Upper lobe of left lung (tissue), 6 donors: ENCODE results near the gene RPL32. TPM values are rescaled to one million over a fixed set of nuclear protein-coding genes. Genes with fewer than 3 reads are reported as not detected.
A peak's percentile ranks its signal among the peaks of the same experiment; 100 is the strongest.

Source experiments
- ATAC-seq, 2 donors: fragments of 200-7000 bp; cut with Tn5 transposase; one replicate each; pipeline ENCODE4 v1.9.1; 2022; ENCODE audit warnings: mild to moderate bottlenecking in 2 of 2, moderate library complexity in 2 of 2; ENCODE audit not compliant: low FRiP score in 2 of 2
- DNase-seq, 2 donors: peaks; one replicate each; pipeline ENCODE4 v3.0.0-alpha.2; 2019 to 2020
- H3K27ac ChIP-seq, 4 donors: fragments of 200-600 bp; sonication (generic); one replicate each; pipeline ENCODE4 v1.5.1; 2016 to 2019
- H3K27me3 ChIP-seq, 4 donors: fragments of 200-600 bp; sonication (generic); one replicate each; pipeline ENCODE4 v1.5.1; 2017 to 2019
- H3K36me3 ChIP-seq, 4 donors: fragments of 200-600 bp; sonication (generic); one replicate each; pipeline ENCODE4 v1.5.1; 2016 to 2019
- H3K4me1 ChIP-seq, 4 donors: fragments of 200-600 bp; sonication (generic); one replicate each; pipeline ENCODE4 v1.5.1; 2018 to 2019
- H3K4me3 ChIP-seq, 4 donors: fragments of 200-600 bp; sonication (generic); one replicate each; pipeline ENCODE4 v1.5.1; 2017 to 2019; ENCODE audit warnings: mild to moderate bottlenecking in 2 of 4, moderate library complexity in 1 of 4
- H3K9me3 ChIP-seq, 4 donors: fragments of 200-600 bp; sonication (generic); one replicate each; pipeline ENCODE4 v1.5.1; 2018 to 2019
- EP300 ChIP-seq, 4 donors: sonication (generic); formaldehyde crosslinking; IDR thresholded peaks; one replicate each; pipeline ENCODE4 v1.5.1; 2017; ENCODE audit warnings: antibody characterized with exemption in 4 of 4, control low read depth in 2 of 4
- POLR2A ChIP-seq, 4 donors: fragments of 450-650 bp; IDR thresholded peaks; one replicate each; pipeline ENCODE4 v1.5.1; 2016 to 2017; ENCODE audit warnings: antibody characterized with exemption in 4 of 4, mild to moderate bottlenecking in 2 of 4
- POLR2AphosphoS5 ChIP-seq, 2 donors: sonication (generic); formaldehyde crosslinking; IDR thresholded peaks; one replicate each; pipeline ENCODE4 v1.5.1; 2017; ENCODE audit warnings: antibody characterized with exemption in 2 of 2
- WGBS, 2 donors: methylation state at CpG; one replicate each; pipeline ENCODE4 v1.1.5; 2017 to 2018; 5-methylcytosine and 5-hydroxymethylcytosine counted together
- total RNA-seq, 6 donors: library from RNA; depleted of rRNA in 4 of 6; stranded (reverse); fragments of >200 nt in 4 of 6; gene quantifications; one replicate each; pipeline versions ENCODE4 v1.1.0 to v1.2.1, GENCODE V29; 2016 to 2021
- TF ChIP-seq, protein P1 (sequence below), 6 experiments: fragments of 450-650 bp in 4 of 6; fragments of 200-600 bp in 2 of 6; sonication (generic) in 2 of 6; IDR thresholded peaks; one replicate each; pipeline ENCODE4 v1.5.1; 2016 to 2019; ENCODE audit warnings: antibody characterized with exemption in 6 of 6
- donor health status: DM: no; HTN: no; CAD: no; lungs with moderate emphysema.
- donor health status: DM: no; HTN: yes; CAD: no; lungs with severe emphysema.

RPL32 gene
- total RNA-seq, 6 donors from 2014 or later = 461 to 1,145 (median 921) TPM

DNA sequence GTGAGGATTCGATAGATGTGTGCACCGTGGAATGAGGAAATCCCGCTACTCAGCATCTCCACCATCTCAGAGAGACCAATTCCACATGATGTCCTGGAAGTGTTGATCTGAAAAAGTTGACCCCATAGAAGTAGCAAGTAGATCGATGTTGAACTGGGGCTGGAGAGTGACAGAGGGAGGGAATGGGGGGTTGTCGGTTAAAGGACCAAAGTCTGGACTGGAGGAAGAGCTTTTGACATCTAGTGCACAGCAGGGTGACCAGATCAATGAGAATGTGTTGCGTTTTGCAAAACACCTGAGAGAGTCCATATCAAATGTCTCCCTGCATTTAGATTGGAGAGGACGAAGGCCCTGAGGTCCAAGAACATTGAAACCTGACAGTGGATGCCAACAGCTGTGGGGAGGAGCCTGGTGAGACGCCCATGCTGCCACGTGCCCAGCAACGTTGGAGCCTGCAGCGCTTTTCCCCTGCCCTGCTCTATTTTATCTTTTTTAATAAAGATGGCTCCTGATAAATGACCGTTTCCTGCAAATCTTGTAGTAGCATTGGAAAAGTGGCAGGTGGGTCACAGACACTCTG lies 30.1 kb upstream of the RPL32 start:
- Histone ChIP-seq H3K27me3 (peaks cover 0 to 14% (median 0%) of the 10 kb centered on the region in 4 donors), H3K36me3 (no peaks in the 10 kb centered on the region), H3K27ac (no peak overlapping the region), H3K4me1 (peaks cover 15 to 25% (median 22%) of the 10 kb centered on the region in 4 donors), H3K4me3 (no peak overlapping the region), H3K9me3 (no peaks in the 10 kb centered on the region)
- 81 to 83% methylated on average over 12 of the region's 12 CpGs for WGBS, 2 donors
- DNase-seq (no peak), ATAC-seq (no peak)
- no peak for TF ChIP-seq POLR2AphosphoS5 (IDR thresholded peaks at IDR 0.05)
- TF ChIP-seq, protein P1, sequence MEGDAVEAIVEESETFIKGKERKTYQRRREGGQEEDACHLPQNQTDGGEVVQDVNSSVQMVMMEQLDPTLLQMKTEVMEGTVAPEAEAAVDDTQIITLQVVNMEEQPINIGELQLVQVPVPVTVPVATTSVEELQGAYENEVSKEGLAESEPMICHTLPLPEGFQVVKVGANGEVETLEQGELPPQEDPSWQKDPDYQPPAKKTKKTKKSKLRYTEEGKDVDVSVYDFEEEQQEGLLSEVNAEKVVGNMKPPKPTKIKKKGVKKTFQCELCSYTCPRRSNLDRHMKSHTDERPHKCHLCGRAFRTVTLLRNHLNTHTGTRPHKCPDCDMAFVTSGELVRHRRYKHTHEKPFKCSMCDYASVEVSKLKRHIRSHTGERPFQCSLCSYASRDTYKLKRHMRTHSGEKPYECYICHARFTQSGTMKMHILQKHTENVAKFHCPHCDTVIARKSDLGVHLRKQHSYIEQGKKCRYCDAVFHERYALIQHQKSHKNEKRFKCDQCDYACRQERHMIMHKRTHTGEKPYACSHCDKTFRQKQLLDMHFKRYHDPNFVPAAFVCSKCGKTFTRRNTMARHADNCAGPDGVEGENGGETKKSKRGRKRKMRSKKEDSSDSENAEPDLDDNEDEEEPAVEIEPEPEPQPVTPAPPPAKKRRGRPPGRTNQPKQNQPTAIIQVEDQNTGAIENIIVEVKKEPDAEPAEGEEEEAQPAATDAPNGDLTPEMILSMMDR (IDR thresholded peaks at IDR 0.05) = no peak
- no peak for TF ChIP-seq EP300 (IDR thresholded peaks at IDR 0.05)
- no peak for TF ChIP-seq POLR2A (IDR thresholded peaks at IDR 0.05)

DNA sequence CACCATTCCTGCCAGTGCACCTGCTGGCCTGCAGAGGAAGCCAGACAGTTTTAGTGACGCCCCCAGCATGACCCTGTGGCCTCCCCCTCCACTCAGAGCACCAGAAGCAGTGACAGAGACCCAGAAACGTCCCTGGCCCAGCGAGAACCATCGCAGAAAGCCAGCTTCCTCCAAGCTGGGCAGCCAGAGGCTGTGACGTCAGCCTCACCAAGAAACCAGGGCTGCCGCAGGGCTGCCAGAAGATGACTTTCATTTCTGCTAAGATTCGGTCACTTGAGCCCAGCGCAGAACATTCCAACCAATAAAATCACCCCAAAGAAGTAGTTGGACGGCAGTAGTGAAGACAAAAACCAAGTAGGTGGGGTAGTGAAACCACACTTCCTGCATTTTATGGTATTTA lies 29.6 kb upstream of the RPL32 start:
- peaks cover 0 to 14% (median 0%) of the 10 kb centered on the region in 4 donors for H3K27me3 ChIP-seq
- H3K4me3 ChIP-seq = no peak overlapping the region
- no peaks in the 10 kb centered on the region for H3K36me3 ChIP-seq
- no peak overlapping the region for H3K27ac ChIP-seq
- TF ChIP-seq POLR2A (IDR thresholded peaks at IDR 0.05) = no peak
- WGBS, 2 donors = 64 to 70% methylated on average over 7 to 9 of the region's 9 CpGs
- DNase-seq (peak in 1 of 2 donors; percentile 37), ATAC-seq (peak in 1 of 2 donors; percentile 65)
- no peaks in the 10 kb centered on the region for H3K9me3 ChIP-seq
- H3K4me1 ChIP-seq = peaks cover 12 to 19% (median 16%) of the 10 kb centered on the region in 4 donors

DNA sequence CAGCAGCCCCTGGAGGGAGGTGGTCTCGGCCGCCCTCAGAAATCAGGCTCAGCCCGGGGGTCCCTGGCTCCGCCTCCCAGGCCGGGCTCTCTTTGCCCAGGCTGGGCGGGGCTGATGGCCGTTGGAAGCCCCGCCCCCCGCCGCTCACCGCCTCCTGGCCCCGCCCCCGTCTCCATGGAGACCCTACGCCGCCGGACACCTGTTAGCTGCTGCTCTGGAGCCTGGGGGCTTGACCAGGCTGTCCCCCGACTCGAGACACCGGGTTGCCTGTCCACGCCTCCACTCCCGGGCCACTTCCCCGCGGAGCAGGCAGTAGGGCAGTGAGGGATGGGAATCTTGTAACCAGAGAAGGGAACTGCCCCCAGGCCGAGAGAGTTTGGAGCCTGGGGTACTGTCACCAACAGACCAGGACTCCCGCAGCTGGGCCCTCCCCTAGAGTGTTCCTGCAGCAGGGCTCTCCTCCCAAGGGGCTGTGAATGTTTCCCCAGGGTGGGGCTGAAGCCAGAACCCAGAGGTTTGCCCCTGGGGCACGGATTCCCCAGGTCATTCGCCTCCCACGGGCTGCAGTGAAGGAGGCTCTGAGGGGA lies 27.8 kb upstream of the RPL32 start:
- H3K9me3 ChIP-seq = peaks cover 0 to 11% (median 0%) of the 10 kb centered on the region in 4 donors
- TF ChIP-seq POLR2AphosphoS5 (IDR thresholded peaks at IDR 0.05) = no peak
- no peak for TF ChIP-seq EP300 (IDR thresholded peaks at IDR 0.05)
- TF ChIP-seq, protein P1 (IDR thresholded peaks at IDR 0.05) = no peak
- no peak for TF ChIP-seq POLR2A (IDR thresholded peaks at IDR 0.05)
- peak; percentile 68 to 90 for DNase-seq
- 14 to 64% methylated on average over 3 to 4 of the region's 28 CpGs for WGBS, 2 donors
- peaks cover 0 to 14% (median 0%) of the 10 kb centered on the region in 4 donors for H3K27me3 ChIP-seq
- H3K4me1 ChIP-seq = peaks cover 10 to 15% (median 14%) of the 10 kb centered on the region in 4 donors
- H3K4me3 ChIP-seq = peak overlapping the region in 3 of 4 donors; percentile 27 to 39 (median 34)
- no peak overlapping the region for H3K27ac ChIP-seq
- peak; percentile 15 to 68 for ATAC-seq
- H3K36me3 ChIP-seq = no peaks in the 10 kb centered on the region

DNA sequence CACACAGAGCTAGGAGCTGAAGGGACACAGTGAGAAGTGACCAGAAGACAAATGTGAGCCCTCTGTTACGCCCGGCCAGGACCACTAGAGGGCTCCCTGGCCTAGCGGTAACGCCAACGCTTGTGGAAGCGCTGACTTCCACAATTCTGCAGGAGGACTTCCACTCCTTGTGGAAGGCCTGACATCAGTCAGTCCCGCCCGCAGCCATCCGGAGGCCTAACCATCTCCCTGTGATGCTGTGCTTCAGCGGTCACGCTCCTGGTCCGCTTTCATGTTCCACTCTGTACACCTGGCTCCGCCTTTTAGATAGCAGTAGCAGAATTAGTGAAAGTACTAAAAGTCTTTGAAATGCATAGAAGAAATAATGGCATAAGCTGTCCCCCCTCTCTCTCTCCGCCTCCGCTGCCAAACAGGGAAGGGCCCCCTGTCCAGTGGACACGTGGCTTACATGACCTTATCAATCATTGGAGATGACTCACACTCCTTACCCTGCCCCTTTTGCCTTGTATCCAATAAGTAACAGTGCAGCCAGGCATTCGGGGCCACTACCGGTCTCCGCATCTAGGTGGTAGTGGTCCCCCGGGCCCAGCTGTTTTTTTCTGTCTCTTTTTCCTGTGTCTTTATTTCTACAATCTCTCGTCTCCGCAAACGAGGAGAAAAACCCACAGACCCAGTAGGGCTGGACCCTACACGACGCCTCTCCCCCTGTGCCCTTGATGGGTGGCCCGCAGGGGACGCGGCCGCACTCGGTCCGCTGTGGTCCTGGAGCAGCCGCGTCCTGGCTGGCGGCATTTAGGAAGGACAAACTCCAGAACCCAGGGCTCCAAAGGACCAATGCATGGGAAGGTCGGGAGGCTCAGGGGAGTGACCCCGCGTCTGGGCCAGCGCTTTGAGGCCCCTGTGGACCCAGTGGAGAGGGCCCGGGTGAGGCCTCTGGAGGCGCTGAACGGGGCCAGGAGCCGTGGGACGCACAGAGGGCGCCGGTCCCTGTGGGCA lies 27.0 kb upstream of the RPL32 start:
- Histone ChIP-seq H3K36me3 (no peaks in the 10 kb centered on the region), H3K4me3 (peak overlapping the region in 3 of 4 donors; percentile 27 to 39 (median 34)), H3K9me3 (peaks cover 0 to 11% (median 0%) of the 10 kb centered on the region in 4 donors), H3K27me3 (peaks cover 0 to 14% (median 0%) of the 10 kb centered on the region in 4 donors), H3K4me1 (peaks cover 10 to 15% (median 14%) of the 10 kb centered on the region in 4 donors), H3K27ac (no peak overlapping the region)
- TF ChIP-seq, protein P1 (IDR thresholded peaks at IDR 0.05) = peak; percentile 86 to 92 (median 88)
- no peak for TF ChIP-seq EP300 (IDR thresholded peaks at IDR 0.05)
- DNase-seq (peak; percentile 70 to 90), ATAC-seq (peak; percentile 91 to 95)
- WGBS, 2 donors = 26 to 38% methylated on average over 34 to 41 of the region's 45 CpGs

DNA sequence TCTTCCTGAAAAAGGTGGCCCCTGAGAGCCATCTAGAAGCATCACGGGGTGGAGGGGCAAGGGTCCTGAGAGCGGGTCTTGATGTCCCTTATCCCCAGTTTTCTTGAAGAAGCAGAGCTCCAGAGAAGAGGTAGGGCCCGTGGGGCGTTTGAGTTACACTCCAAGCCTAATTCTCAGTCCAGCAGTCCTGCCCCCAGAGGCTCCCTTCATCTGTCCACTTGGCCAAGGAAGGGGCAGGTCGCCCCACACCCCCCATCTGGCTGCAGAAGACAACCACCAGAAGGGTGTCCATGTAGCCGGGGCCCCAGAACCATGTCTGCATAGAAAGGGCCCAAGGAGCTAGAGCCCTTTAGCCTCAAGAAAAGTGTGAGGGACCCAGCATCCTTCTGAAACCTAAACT lies 25.5 kb upstream of the RPL32 start:
- Histone ChIP-seq H3K4me3 (no peak overlapping the region), H3K9me3 (peaks cover 0 to 11% (median 0%) of the 10 kb centered on the region in 4 donors), H3K4me1 (peaks cover 10 to 15% (median 14%) of the 10 kb centered on the region in 4 donors), H3K27ac (no peak overlapping the region), H3K36me3 (no peaks in the 10 kb centered on the region), H3K27me3 (peaks cover 0 to 14% (median 0%) of the 10 kb centered on the region in 4 donors)
- DNase-seq = no peak
- WGBS, 2 donors = 84 to 89% methylated on average over 5 to 6 of the region's 6 CpGs
- no peak for ATAC-seq
- TF ChIP-seq EP300 (IDR thresholded peaks at IDR 0.05) (no peak), POLR2A (IDR thresholded peaks at IDR 0.05) (no peak), POLR2AphosphoS5 (IDR thresholded peaks at IDR 0.05) (no peak)
- TF ChIP-seq, protein P1 (IDR thresholded peaks at IDR 0.05) = no peak
